ENCODE data around the gene ST8SIA5. TPM values are rescaled to one million over a fixed set of nuclear protein-coding genes. Genes with fewer than 3 reads are reported as not detected.

ST8SIA5 gene
- total and polyA plus RNA-seq, 9 of the 15 experiments (the other 6 are each of a cell fraction or from before 2014, with no cell fraction given): 0.03 to 0.33 (median 0.06) TPM; not detected in 5

- WGBS (ENCODE audit: insufficient coverage, low coverage, missing lambda C conversion rate): no CpG with 5 or more reads among the region's 2 CpGs
- Histone ChIP-seq H3K9ac (ENCODE audit: insufficient read depth in 1 of 2, low read depth in 2 of 2, low read length in 2 of 2) (no peak overlapping the region), H3K4me3 (no peak overlapping the region), H3K9me3 (replicated peaks; ENCODE audit: control insufficient read depth, insufficient read depth, low read depth, low read length) (no peaks in the 10 kb centered on the region), H3K4me1 (replicated peaks in 1 of 2; ENCODE audit: control insufficient read depth in 2 of 2, insufficient read depth in 2 of 2, low read length in 2 of 2) (no peaks in the 10 kb centered on the region), H3K36me3 (ENCODE audit: control insufficient read depth, insufficient read depth, low read length) (no peaks in the 10 kb centered on the region), H2AFZ (ENCODE audit: low read depth, low read length) (no peak overlapping the region), H3K9me1 (ENCODE audit: control insufficient read depth, insufficient read depth, low read length) (no peaks in the 10 kb centered on the region), H3K27me3 (ENCODE audit: control insufficient read depth in 2 of 2, insufficient read depth in 2 of 2, low read length in 2 of 2) (peaks cover 2 to 4% of the 10 kb centered on the region in 2 experiments; a peak in 1 of 5 replicates), H3K79me2 (ENCODE audit: control insufficient read depth, insufficient read depth, low read length) (no peaks in the 10 kb centered on the region), H3K4me2 (ENCODE audit: insufficient read depth, low read length) (no peak overlapping the region), H4K20me1 (replicated peaks; ENCODE audit: control insufficient read depth, insufficient read depth, low read length) (no peaks in the 10 kb centered on the region), H3K27ac (ENCODE audit: extremely low read depth, low read depth, low read length) (no peak overlapping the region)
- CTCF ChIA-PET (ENCODE audit: low intra/inter-chr PET ratio): no interaction called here
- POLR2A ChIA-PET: no interaction called here
- DNase-seq (ENCODE audit: extremely low read depth in 1 of 4, low spot score in 3 of 4): no peak
- TF ChIP-seq PHB (CRISPR knock-in tag; IDR thresholded peaks at IDR 0.05): no peak
- TF ChIP-seq SRSF1 (IDR thresholded peaks at IDR 0.05; ENCODE audit: low read depth, low read length): no peak
- TF ChIP-seq CHD2 (IDR thresholded peaks at IDR 0.05; ENCODE audit: low read depth, low read length): no peak
- TF ChIP-seq TGIF2 (CRISPR knock-in tag; IDR thresholded peaks at IDR 0.05): no peak
- no peak for TF ChIP-seq KAT8 (IDR thresholded peaks at IDR 0.05; ENCODE audit: low read depth)
- TF ChIP-seq CTCFL (IDR thresholded peaks at IDR 0.05; ENCODE audit: borderline replicate concordance, insufficient read depth, low read depth, low read length, poor library complexity, severe bottlenecking): no peak
- TF ChIP-seq NRF1 (conservative IDR thresholded peaks at IDR 0.05 in 1 of 2, IDR thresholded peaks at IDR 0.05 in 1 of 2): no peak
- TF ChIP-seq ZNF780A (CRISPR knock-in tag; IDR thresholded peaks at IDR 0.05): no peak
- no peak for TF ChIP-seq THRA (IDR thresholded peaks at IDR 0.05)
- no peak for TF ChIP-seq MTA1 (IDR thresholded peaks at IDR 0.05; ENCODE audit: borderline replicate concordance)
- TF ChIP-seq RBM22 (IDR thresholded peaks at IDR 0.05; ENCODE audit: low read depth, low read length, poor library complexity, severe bottlenecking): no peak
- no peak for TF ChIP-seq TFAP4 (CRISPR knock-in tag; IDR thresholded peaks at IDR 0.05; ENCODE audit: borderline replicate concordance)
- TF ChIP-seq ZNF175 (CRISPR knock-in tag; IDR thresholded peaks at IDR 0.05; ENCODE audit: low read depth): no peak
- FAIRE-seq: no peak
- intact Hi-C loops (cut with micrococcal nuclease) (no loop called here), in situ Hi-C loops (cut with MboI) (no loop called here)
- BruUV-seq (replicated peaks): no TSS peak
- ATAC-seq: no peak
These were observed 8.4 kb downstream of the ST8SIA5 start for GRCh38 chr18:46748466-46748865.
